ENCODE data around the gene ADORA2B.

The ADORA2B gene

GRCh38 chr17:15999974-16000827, 55.3 kb downstream of the ADORA2B start:
- no peaks in the 10 kb centered on the region for H3K9me3 ChIP-seq (ENCODE audit: low read length)
- H3K36me3 ChIP-seq (ENCODE audit: insufficient read depth, low read length): peaks cover 43% of the 10 kb centered on the region
- H3K4me1 ChIP-seq (ENCODE audit: insufficient read depth, low read length): peaks cover 21% of the 10 kb centered on the region
- H3K4me3 ChIP-seq (ENCODE audit: low read depth in 1 of 2, low read length in 2 of 2): peak overlapping the region; percentile 80 to 89
- no peaks in the 10 kb centered on the region for H3K27me3 ChIP-seq (ENCODE audit: control insufficient read depth in 1 of 2, insufficient read depth in 2 of 2, low read length in 2 of 2)
- H3K27ac ChIP-seq (ENCODE audit: low read depth, low read length): peak overlapping the region; percentile 93
- peak overlapping the region; percentile 75 for H3K9ac ChIP-seq (ENCODE audit: low read length)

GRCh38 chr17:16001226-16001897, 56.4 kb downstream of the ADORA2B start:
- Histone ChIP-seq H3K27ac (ENCODE audit: low read depth, low read length) (no peak overlapping the region), H3K9me3 (ENCODE audit: low read length) (no peaks in the 10 kb centered on the region), H3K27me3 (ENCODE audit: control insufficient read depth in 1 of 2, insufficient read depth in 2 of 2, low read length in 2 of 2) (no peaks in the 10 kb centered on the region), H3K4me1 (ENCODE audit: insufficient read depth, low read length) (peaks cover 21% of the 10 kb centered on the region), H3K4me3 (ENCODE audit: low read depth in 1 of 2, low read length in 2 of 2) (peak overlapping the region in 1 of 2 donors; percentile 89), H3K36me3 (ENCODE audit: insufficient read depth, low read length) (peaks cover 51% of the 10 kb centered on the region), H3K9ac (ENCODE audit: low read length) (no peak overlapping the region)

- peaks cover 60% of the 10 kb centered on the region for H3K36me3 ChIP-seq (ENCODE audit: insufficient read depth, low read length)
- no peak overlapping the region for H3K27ac ChIP-seq (ENCODE audit: low read depth, low read length)
- peaks cover 21% of the 10 kb centered on the region for H3K4me1 ChIP-seq (ENCODE audit: insufficient read depth, low read length)
- no peak overlapping the region for H3K9ac ChIP-seq (ENCODE audit: low read length)
- no peaks in the 10 kb centered on the region for H3K27me3 ChIP-seq (ENCODE audit: control insufficient read depth in 1 of 2, insufficient read depth in 2 of 2, low read length in 2 of 2)
- no peak overlapping the region for H3K4me3 ChIP-seq (ENCODE audit: low read depth in 1 of 2, low read length in 2 of 2)
- no peaks in the 10 kb centered on the region for H3K9me3 ChIP-seq (ENCODE audit: low read length)
Observed at GRCh38 chr17:16002708-16003260, 57.9 kb downstream of the ADORA2B start.

GRCh38 chr17:16003841-16004240, 58.9 kb downstream of the ADORA2B start:
- no peaks in the 10 kb centered on the region for H3K9me3 ChIP-seq (ENCODE audit: low read length)
- H3K36me3 ChIP-seq (ENCODE audit: insufficient read depth, low read length): peaks cover 69% of the 10 kb centered on the region
- peaks cover 14% of the 10 kb centered on the region for H3K4me1 ChIP-seq (ENCODE audit: insufficient read depth, low read length)
- no peaks in the 10 kb centered on the region for H3K27me3 ChIP-seq (ENCODE audit: control insufficient read depth in 1 of 2, insufficient read depth in 2 of 2, low read length in 2 of 2)
- no peak overlapping the region for H3K27ac ChIP-seq (ENCODE audit: low read depth, low read length)
- H3K9ac ChIP-seq (ENCODE audit: low read length): no peak overlapping the region
- no peak overlapping the region for H3K4me3 ChIP-seq (ENCODE audit: low read depth in 1 of 2, low read length in 2 of 2)

GRCh38 chr17:16005636-16006035, 60.7 kb downstream of the ADORA2B start:
- Histone ChIP-seq H3K36me3 (ENCODE audit: insufficient read depth, low read length) (peaks cover 72% of the 10 kb centered on the region), H3K4me3 (ENCODE audit: low read depth in 1 of 2, low read length in 2 of 2) (no peak overlapping the region), H3K27ac (ENCODE audit: low read depth, low read length) (no peak overlapping the region), H3K9ac (ENCODE audit: low read length) (no peak overlapping the region), H3K9me3 (ENCODE audit: low read length) (no peaks in the 10 kb centered on the region), H3K27me3 (ENCODE audit: control insufficient read depth in 1 of 2, insufficient read depth in 2 of 2, low read length in 2 of 2) (no peaks in the 10 kb centered on the region), H3K4me1 (ENCODE audit: insufficient read depth, low read length) (peaks cover 9% of the 10 kb centered on the region)

- Histone ChIP-seq H3K9ac (ENCODE audit: low read length) (no peak overlapping the region), H3K27ac (ENCODE audit: low read depth, low read length) (no peak overlapping the region), H3K4me3 (ENCODE audit: low read depth in 1 of 2, low read length in 2 of 2) (no peak overlapping the region), H3K4me1 (ENCODE audit: insufficient read depth, low read length) (no peaks in the 10 kb centered on the region), H3K9me3 (ENCODE audit: low read length) (no peaks in the 10 kb centered on the region), H3K27me3 (ENCODE audit: control insufficient read depth in 1 of 2, insufficient read depth in 2 of 2, low read length in 2 of 2) (no peaks in the 10 kb centered on the region), H3K36me3 (ENCODE audit: insufficient read depth, low read length) (peaks cover 63% of the 10 kb centered on the region)
Observed at GRCh38 chr17:16007439-16007838, 62.5 kb downstream of the ADORA2B start.

GRCh38 chr17:16013943-16014407, 69.0 kb downstream of the ADORA2B start:
- H3K27me3 ChIP-seq (ENCODE audit: control insufficient read depth in 1 of 2, insufficient read depth in 2 of 2, low read length in 2 of 2): no peaks in the 10 kb centered on the region
- H3K4me1 ChIP-seq (ENCODE audit: insufficient read depth, low read length): no peaks in the 10 kb centered on the region
- no peak overlapping the region for H3K4me3 ChIP-seq (ENCODE audit: low read depth in 1 of 2, low read length in 2 of 2)
- H3K9ac ChIP-seq (ENCODE audit: low read length): no peak overlapping the region
- peaks cover 34% of the 10 kb centered on the region for H3K36me3 ChIP-seq (ENCODE audit: insufficient read depth, low read length)
- H3K9me3 ChIP-seq (ENCODE audit: low read length): no peaks in the 10 kb centered on the region
- H3K27ac ChIP-seq (ENCODE audit: low read depth, low read length): no peak overlapping the region

- peaks cover 15% of the 10 kb centered on the region for H3K4me1 ChIP-seq (ENCODE audit: insufficient read depth, low read length)
- no peaks in the 10 kb centered on the region for H3K27me3 ChIP-seq (ENCODE audit: control insufficient read depth in 1 of 2, insufficient read depth in 2 of 2, low read length in 2 of 2)
- peaks cover 25% of the 10 kb centered on the region for H3K36me3 ChIP-seq (ENCODE audit: insufficient read depth, low read length)
- H3K27ac ChIP-seq (ENCODE audit: low read depth, low read length): no peak overlapping the region
- no peaks in the 10 kb centered on the region for H3K9me3 ChIP-seq (ENCODE audit: low read length)
- no peak overlapping the region for H3K4me3 ChIP-seq (ENCODE audit: low read depth in 1 of 2, low read length in 2 of 2)
- H3K9ac ChIP-seq (ENCODE audit: low read length): no peak overlapping the region
Observed at GRCh38 chr17:16019347-16019746, 74.4 kb downstream of the ADORA2B start.

GRCh38 chr17:16023881-16024280, 79.0 kb downstream of the ADORA2B start:
- Histone ChIP-seq H3K36me3 (ENCODE audit: insufficient read depth, low read length) (peaks cover 45% of the 10 kb centered on the region), H3K27me3 (ENCODE audit: control insufficient read depth in 1 of 2, insufficient read depth in 2 of 2, low read length in 2 of 2) (no peaks in the 10 kb centered on the region), H3K27ac (ENCODE audit: low read depth, low read length) (no peak overlapping the region), H3K4me1 (ENCODE audit: insufficient read depth, low read length) (peaks cover 15% of the 10 kb centered on the region), H3K9ac (ENCODE audit: low read length) (no peak overlapping the region), H3K9me3 (ENCODE audit: low read length) (no peaks in the 10 kb centered on the region), H3K4me3 (ENCODE audit: low read depth in 1 of 2, low read length in 2 of 2) (no peak overlapping the region)

GRCh38 chr17:16025202-16025601, 80.3 kb downstream of the ADORA2B start:
- Histone ChIP-seq H3K4me1 (ENCODE audit: insufficient read depth, low read length) (peaks cover 7% of the 10 kb centered on the region), H3K4me3 (ENCODE audit: low read depth in 1 of 2, low read length in 2 of 2) (no peak overlapping the region), H3K9ac (ENCODE audit: low read length) (no peak overlapping the region), H3K9me3 (ENCODE audit: low read length) (no peaks in the 10 kb centered on the region), H3K27me3 (ENCODE audit: control insufficient read depth in 1 of 2, insufficient read depth in 2 of 2, low read length in 2 of 2) (no peaks in the 10 kb centered on the region), H3K36me3 (ENCODE audit: insufficient read depth, low read length) (peaks cover 54% of the 10 kb centered on the region), H3K27ac (ENCODE audit: low read depth, low read length) (no peak overlapping the region)
